Transverse colon (tissue), 4 donors: ENCODE data around the gene S100A10. TPM values are rescaled to one million over a fixed set of nuclear protein-coding genes. Genes with fewer than 3 reads are reported as not detected.

Experiments
- DNase-seq: peaks from one replicate; pipeline ENCODE4 v3.0.0-alpha.2; 2019
- H3K27ac ChIP-seq, 4 donors: fragments of 200-600 bp; sonication (generic); 2 replicates each; pipeline ENCODE4 v1.5.1; 2016 to 2018; ENCODE audit warnings: inconsistent platforms in 4 of 4
- H3K27me3 ChIP-seq: fragments of 200-600 bp; sonication (generic); 2 replicates; pipeline ENCODE4 v1.5.1; 2017; ENCODE audit warnings: inconsistent platforms
- H3K36me3 ChIP-seq, 4 donors: fragments of 200-600 bp; sonication (generic); 2 replicates each; pipeline ENCODE4 v1.5.1; 2017 to 2019; ENCODE audit warnings: inconsistent platforms in 4 of 4
- H3K4me1 ChIP-seq, 4 donors: fragments of 200-600 bp; sonication (generic); 2 replicates each; pipeline ENCODE4 v1.5.1; 2017 to 2020; ENCODE audit warnings: inconsistent platforms in 4 of 4
- H3K4me3 ChIP-seq, 4 donors: fragments of 200-600 bp; sonication (generic); 1 replicate in 1 of 4; 2 replicates in 3 of 4; pipeline versions ENCODE4 v1.5.1 to v1.6.1; 2017 to 2019; ENCODE audit warnings: inconsistent platforms in 4 of 4
- H3K9me3 ChIP-seq, 2 donors: fragments of 200-600 bp; sonication (generic); 2 replicates each; pipeline ENCODE4 v1.5.1; 2017 to 2019; ENCODE audit warnings: inconsistent platforms in 2 of 2
- EP300 ChIP-seq: sonication (generic); formaldehyde crosslinking; IDR thresholded peaks from one replicate; pipeline ENCODE4 v1.6.1; 2017; ENCODE audit warnings: antibody characterized with exemption, low read depth
- POLR2A ChIP-seq: fragments of 450-650 bp; IDR thresholded peaks from one replicate; pipeline ENCODE4 v1.6.1; 2016; ENCODE audit warnings: antibody characterized with exemption, mild to moderate bottlenecking, moderate library complexity
- POLR2AphosphoS5 ChIP-seq, 3 donors: sonication (generic); formaldehyde crosslinking; IDR thresholded peaks; one replicate each; pipeline ENCODE4 v1.6.1; 2016; ENCODE audit warnings: antibody characterized with exemption in 3 of 3
- WGBS, 2 donors: methylation state at CpG; one replicate each; pipeline ENCODE4 v1.1.5; 2018; ENCODE audit warnings: low coverage in 1 of 2; 5-methylcytosine and 5-hydroxymethylcytosine counted together
- in situ Hi-C, 4 donors: fragments of 200-750 bp; cut with MboI; loops; one replicate each; pipeline versions ENCODE4 v1.15.0 to v1.15.1; 2017; ENCODE audit warnings: low sequenced_read_pairs in 3 of 4, low pct_ligation_motif_present in 1 of 4, low pct_unique_long_range_greater_than_20kb in 1 of 4
- intact Hi-C: fragments of 100-400 bp; cut with DNase I; formaldehyde crosslinking; loops from one replicate; pipeline ENCODE4 v1.15.1; 2023; ENCODE audit warnings: low total_unique reads
- total RNA-seq, 4 donors: library from RNA; depleted of rRNA; stranded (reverse); fragments of >200 nt; gene quantifications; one replicate each; pipeline ENCODE4 v1.1.0, GENCODE V29; 2016
- TF ChIP-seq, protein P1 (sequence below), 5 experiments: fragments of 200-600 bp in 3 of 5; fragments of 450-650 bp in 2 of 5; sonication (generic) in 3 of 5; IDR thresholded peaks; 1 replicate in 2 of 5; 2 replicates in 3 of 5; pipeline ENCODE4 v1.5.1; 2016 to 2017; ENCODE audit warnings: antibody characterized with exemption in 5 of 5, inconsistent platforms in 3 of 5, mild to moderate bottlenecking in 2 of 5, moderate library complexity in 1 of 5

Gene S100A10
- total RNA-seq, 4 donors from 2014 or later = 59.1 to 289 (median 251) TPM

DNA sequence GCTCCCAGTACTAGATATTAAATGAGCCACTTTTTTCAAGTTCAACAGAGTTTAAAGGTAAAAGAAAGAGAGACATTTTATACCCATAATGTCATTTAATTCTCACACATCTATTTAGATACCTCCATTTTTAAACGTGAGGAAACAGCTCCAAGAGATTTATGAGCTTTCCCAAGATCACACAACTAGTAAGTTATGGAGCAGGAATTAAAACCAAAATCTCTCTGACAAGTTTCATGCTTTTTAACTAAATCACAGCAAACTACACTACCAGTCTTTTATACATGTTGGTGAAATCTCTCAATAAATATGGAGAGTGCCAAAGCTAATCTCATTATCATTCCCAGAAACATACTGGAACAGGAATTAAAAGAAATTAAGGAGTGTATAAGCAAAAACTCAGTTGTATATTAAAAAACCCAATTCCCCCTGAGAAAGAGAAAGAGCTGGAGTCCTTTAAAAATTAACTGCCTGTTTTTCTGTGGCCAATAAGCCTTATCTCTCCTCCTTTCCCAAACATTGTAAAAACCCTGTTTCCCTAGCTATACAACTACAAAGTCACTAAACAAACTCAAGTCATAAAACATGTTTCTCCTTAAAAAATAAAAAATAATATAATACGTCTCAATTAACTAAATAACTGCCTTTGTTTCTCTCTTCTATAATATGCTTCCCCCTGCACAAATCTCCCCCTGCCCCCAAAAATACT lies 57.6 kb downstream of the S100A10 start:
- TF ChIP-seq EP300 = no peak
- TF ChIP-seq, protein P1, sequence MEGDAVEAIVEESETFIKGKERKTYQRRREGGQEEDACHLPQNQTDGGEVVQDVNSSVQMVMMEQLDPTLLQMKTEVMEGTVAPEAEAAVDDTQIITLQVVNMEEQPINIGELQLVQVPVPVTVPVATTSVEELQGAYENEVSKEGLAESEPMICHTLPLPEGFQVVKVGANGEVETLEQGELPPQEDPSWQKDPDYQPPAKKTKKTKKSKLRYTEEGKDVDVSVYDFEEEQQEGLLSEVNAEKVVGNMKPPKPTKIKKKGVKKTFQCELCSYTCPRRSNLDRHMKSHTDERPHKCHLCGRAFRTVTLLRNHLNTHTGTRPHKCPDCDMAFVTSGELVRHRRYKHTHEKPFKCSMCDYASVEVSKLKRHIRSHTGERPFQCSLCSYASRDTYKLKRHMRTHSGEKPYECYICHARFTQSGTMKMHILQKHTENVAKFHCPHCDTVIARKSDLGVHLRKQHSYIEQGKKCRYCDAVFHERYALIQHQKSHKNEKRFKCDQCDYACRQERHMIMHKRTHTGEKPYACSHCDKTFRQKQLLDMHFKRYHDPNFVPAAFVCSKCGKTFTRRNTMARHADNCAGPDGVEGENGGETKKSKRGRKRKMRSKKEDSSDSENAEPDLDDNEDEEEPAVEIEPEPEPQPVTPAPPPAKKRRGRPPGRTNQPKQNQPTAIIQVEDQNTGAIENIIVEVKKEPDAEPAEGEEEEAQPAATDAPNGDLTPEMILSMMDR (IDR thresholded peaks at IDR 0.05) = no peak
- no peak for TF ChIP-seq POLR2AphosphoS5 (IDR thresholded peaks at IDR 0.05)
- 25 to 29% methylated on average over 2 of the region's 2 CpGs for WGBS, 2 donors
- no peak for DNase-seq
- intact Hi-C loops (no loop called here), in situ Hi-C loops (no loop called here)
- H3K4me1 ChIP-seq = peaks cover 2 to 37% (median 12%) of the 10 kb centered on the region in 4 donors
- H3K36me3 ChIP-seq = no peaks in the 10 kb centered on the region
- no peaks in the 10 kb centered on the region for H3K27me3 ChIP-seq
- H3K4me3 ChIP-seq = peak overlapping the region in 1 of 4 donors; percentile 3
- H3K9me3 ChIP-seq = no peaks in the 10 kb centered on the region
- peak overlapping the region; percentile 64 to 84 (median 78) for H3K27ac ChIP-seq

DNA sequence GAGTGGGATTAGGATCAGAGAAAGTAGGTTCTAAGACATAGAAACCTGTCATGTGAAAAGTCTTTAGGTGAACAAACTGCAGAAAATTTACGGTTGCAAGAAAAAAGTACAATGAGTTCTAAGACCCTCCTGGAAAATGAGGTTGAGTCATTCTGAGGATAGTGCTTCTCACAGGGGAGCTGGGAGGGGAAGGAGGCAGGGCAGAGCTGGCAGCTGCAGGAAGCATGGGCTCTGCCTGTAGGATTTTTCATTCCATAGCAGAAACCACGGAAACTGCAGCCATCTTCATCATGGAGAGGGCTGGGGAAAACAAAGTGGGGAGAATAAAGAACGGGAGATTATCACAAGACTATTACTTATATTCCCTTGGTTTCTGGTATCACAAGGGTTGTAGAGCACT lies 58.5 kb downstream of the S100A10 start:
- H3K4me3 ChIP-seq = no peak overlapping the region
- peak overlapping the region; percentile 64 to 84 (median 78) for H3K27ac ChIP-seq
- H3K9me3 ChIP-seq = no peaks in the 10 kb centered on the region
- no peak for TF ChIP-seq POLR2AphosphoS5 (IDR thresholded peaks at IDR 0.05)
- TF ChIP-seq POLR2A = no peak
- TF ChIP-seq, protein P1 (IDR thresholded peaks at IDR 0.05) = no peak
- TF ChIP-seq EP300 = no peak
- 51 to 79% methylated on average over 3 of the region's 3 CpGs for WGBS, 2 donors
- in situ Hi-C loops = no loop called here
- intact Hi-C loops = no loop called here
- no peak for DNase-seq
- H3K36me3 ChIP-seq = no peaks in the 10 kb centered on the region
- H3K27me3 ChIP-seq = no peaks in the 10 kb centered on the region
- peaks cover 0 to 28% (median 7%) of the 10 kb centered on the region in 4 donors for H3K4me1 ChIP-seq

DNA sequence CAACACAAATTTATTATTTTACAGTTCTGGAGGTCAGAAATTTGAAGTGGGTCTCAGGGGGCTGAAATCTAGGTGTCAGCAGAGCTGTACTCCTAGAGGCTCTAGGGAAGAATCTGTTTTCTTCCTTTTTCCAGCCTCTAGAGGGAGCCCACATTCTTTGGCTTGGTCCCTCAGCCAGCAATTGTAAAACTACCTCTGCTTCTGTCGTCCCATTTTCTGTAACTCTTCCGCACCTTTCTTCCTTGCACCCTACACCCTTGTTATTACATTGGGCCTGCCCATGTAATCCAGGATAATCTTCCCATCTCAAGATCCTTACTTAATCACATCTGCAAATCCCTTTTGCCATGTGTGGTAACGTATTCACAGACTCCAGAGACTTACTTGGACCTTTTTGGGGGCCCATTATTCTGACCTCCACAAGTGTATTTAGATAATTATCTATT lies 59.6 kb downstream of the S100A10 start:
- in situ Hi-C loops (loop anchor here in 2 of 4 donors (5.0 kb wide), 1 partner anchor 63 kb away; no protein-coding TSS in a partner anchor), intact Hi-C loops (no loop called here)
- TF ChIP-seq POLR2AphosphoS5 (IDR thresholded peaks at IDR 0.05) = no peak
- TF ChIP-seq, protein P1 (IDR thresholded peaks at IDR 0.05) = peak; percentile 79 to 88 (median 85)
- no peaks in the 10 kb centered on the region for H3K9me3 ChIP-seq
- peak; percentile 47 for DNase-seq
- 21 to 24% methylated on average over 3 of the region's 3 CpGs for WGBS, 2 donors
- no peak overlapping the region for H3K4me3 ChIP-seq
- H3K4me1 ChIP-seq = peaks cover 0 to 27% (median 7%) of the 10 kb centered on the region in 4 donors
- peak overlapping the region in 1 of 4 donors; percentile 26 for H3K27ac ChIP-seq
- H3K36me3 ChIP-seq = no peaks in the 10 kb centered on the region
- no peaks in the 10 kb centered on the region for H3K27me3 ChIP-seq

Other genes starting within 250 kb of the S100A10 start
- gene MRPL9, start 230.4 kb downstream of the S100A10 start, total RNA-seq = 100 to 1,000 TPM in 1 of 4 donors, 10 to 100 TPM in 3; 20.2 to 138 (median 40.1) TPM
- gene TDRKH, start 203.4 kb downstream of the S100A10 start, total RNA-seq = 1 to 10 TPM in 3 of 4 donors, under 1 TPM in 1; 0.80 to 5.4 (median 4.0) TPM
- under 1 TPM in 2 of 4 donors, not detected in 2; 0.14 to 0.48 TPM for gene LINGO4, start 188.4 kb downstream of the S100A10 start, total RNA-seq
- 10 to 100 TPM in 3 of 4 donors, 1 to 10 TPM in 1; 3.4 to 34.3 (median 32.0) TPM for gene RORC, start 162.1 kb downstream of the S100A10 start, total RNA-seq
- gene C2CD4D, start 154.0 kb downstream of the S100A10 start, total RNA-seq = not detected
- gene THEM5, start 140.1 kb downstream of the S100A10 start, total RNA-seq = not detected
- 10 to 100 TPM in 2 of 4 donors, 1 to 10 TPM in 2; 4.6 to 21.8 (median 9.5) TPM for gene THEM4, start 84.3 kb downstream of the S100A10 start, total RNA-seq
- gene S100A11, start 43.1 kb upstream of the S100A10 start, total RNA-seq = 100 to 1,000 TPM in 1 of 4 donors, 10 to 100 TPM in 3; 35.6 to 108 (median 54.8) TPM
- gene TCHHL1, start 95.2 kb upstream of the S100A10 start, total RNA-seq = not detected
- gene TCHH, start 121.6 kb upstream of the S100A10 start, total RNA-seq = under 1 TPM in 1 of 4 donors, not detected in 3; under 0.01 TPM
- gene RPTN, start 165.4 kb upstream of the S100A10 start, total RNA-seq = not detected
- gene HRNR, start 230.3 kb upstream of the S100A10 start, total RNA-seq = not detected